Nephron progenitor cell (in vitro differentiated cells): Measurements from ENCODE around the gene GPATCH3.
A peak's percentile ranks its signal among the peaks of the same experiment; 100 is the strongest.

Source experiments
- DNase-seq: peaks from one replicate; pipeline ENCODE4 v3.0.0; 2021
- H3K27ac Mint-ChIP-seq: 2 replicates; pipeline ENCODE4 v1.8.0; 2021; ENCODE audit warnings: mild to moderate bottlenecking, moderate library complexity, mixed read lengths
- H3K27me3 Mint-ChIP-seq: 2 replicates; pipeline ENCODE4 v1.8.0; 2021; ENCODE audit warnings: mild to moderate bottlenecking, low read depth, mixed read lengths; ENCODE audit not compliant: poor library complexity
- H3K36me3 Mint-ChIP-seq: 2 replicates; pipeline ENCODE4 v1.8.0; 2021; ENCODE audit warnings: low read depth, mixed read lengths
- H3K4me1 Mint-ChIP-seq: 2 replicates; pipeline ENCODE4 v1.8.0; 2021; ENCODE audit warnings: mixed read lengths
- H3K4me3 Mint-ChIP-seq: 2 replicates; pipeline ENCODE4 v1.8.0; 2021; ENCODE audit warnings: mild to moderate bottlenecking, moderate library complexity, mixed read lengths
- H3K9me3 Mint-ChIP-seq: 2 replicates; pipeline ENCODE4 v1.8.0; 2021; ENCODE audit warnings: mild to moderate bottlenecking, moderate library complexity, mixed read lengths
- TF ChIP-seq, protein P1 (sequence below): fragments of 200-600 bp; sonication (generic); IDR thresholded peaks from 2 replicates; pipeline ENCODE4 v1.5.0; 2021; ENCODE audit warnings: antibody characterized with exemption

The GPATCH3 gene

DNA sequence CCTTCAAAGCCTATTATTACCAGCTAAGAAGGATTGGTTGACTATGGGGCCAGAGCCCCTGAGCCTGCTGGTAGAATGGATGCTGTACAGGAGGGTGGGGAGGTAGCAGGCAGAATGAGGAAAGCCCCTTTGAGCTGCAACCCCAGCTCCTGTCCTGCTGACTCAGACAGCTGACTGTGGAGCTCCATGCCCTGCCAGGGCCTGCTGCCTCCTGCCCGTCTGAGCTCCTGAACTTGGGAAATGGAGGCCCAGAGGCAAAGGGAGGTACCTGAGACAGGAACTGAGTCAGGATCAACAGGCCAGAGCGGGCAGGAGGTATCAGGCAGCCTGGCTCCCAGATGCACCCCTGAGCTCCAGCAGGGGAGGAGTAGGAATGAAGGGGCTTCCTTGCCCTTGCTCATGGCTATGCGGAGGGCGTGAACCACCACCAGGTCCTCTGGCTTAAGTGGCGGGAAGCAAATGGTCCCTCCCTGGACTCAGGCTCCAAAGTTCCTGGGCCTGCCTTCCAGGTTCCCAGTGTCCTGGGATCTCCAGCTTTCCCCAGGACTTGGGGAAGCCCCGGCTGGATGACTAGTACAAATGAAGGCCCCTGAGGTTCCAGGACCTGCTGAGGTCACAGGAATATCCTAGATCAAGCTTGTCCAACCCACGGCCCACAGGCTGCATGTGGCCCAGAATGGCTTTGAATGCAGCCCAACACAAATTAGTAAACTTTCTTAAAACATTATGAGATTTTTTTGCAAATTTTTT, 41.2 kb downstream of the GPATCH3 start:
- no peaks in the 10 kb centered on the region for H3K9me3 Mint-ChIP-seq
- no peaks in the 10 kb centered on the region for H3K36me3 Mint-ChIP-seq
- peaks cover 61% of the 10 kb centered on the region for H3K4me1 Mint-ChIP-seq
- no peak overlapping the region for H3K4me3 Mint-ChIP-seq
- no peak for DNase-seq
- no peak overlapping the region for H3K27ac Mint-ChIP-seq
- TF ChIP-seq, protein P1, sequence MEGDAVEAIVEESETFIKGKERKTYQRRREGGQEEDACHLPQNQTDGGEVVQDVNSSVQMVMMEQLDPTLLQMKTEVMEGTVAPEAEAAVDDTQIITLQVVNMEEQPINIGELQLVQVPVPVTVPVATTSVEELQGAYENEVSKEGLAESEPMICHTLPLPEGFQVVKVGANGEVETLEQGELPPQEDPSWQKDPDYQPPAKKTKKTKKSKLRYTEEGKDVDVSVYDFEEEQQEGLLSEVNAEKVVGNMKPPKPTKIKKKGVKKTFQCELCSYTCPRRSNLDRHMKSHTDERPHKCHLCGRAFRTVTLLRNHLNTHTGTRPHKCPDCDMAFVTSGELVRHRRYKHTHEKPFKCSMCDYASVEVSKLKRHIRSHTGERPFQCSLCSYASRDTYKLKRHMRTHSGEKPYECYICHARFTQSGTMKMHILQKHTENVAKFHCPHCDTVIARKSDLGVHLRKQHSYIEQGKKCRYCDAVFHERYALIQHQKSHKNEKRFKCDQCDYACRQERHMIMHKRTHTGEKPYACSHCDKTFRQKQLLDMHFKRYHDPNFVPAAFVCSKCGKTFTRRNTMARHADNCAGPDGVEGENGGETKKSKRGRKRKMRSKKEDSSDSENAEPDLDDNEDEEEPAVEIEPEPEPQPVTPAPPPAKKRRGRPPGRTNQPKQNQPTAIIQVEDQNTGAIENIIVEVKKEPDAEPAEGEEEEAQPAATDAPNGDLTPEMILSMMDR = no peak
- peaks cover 3% of the 10 kb centered on the region for H3K27me3 Mint-ChIP-seq

DNA sequence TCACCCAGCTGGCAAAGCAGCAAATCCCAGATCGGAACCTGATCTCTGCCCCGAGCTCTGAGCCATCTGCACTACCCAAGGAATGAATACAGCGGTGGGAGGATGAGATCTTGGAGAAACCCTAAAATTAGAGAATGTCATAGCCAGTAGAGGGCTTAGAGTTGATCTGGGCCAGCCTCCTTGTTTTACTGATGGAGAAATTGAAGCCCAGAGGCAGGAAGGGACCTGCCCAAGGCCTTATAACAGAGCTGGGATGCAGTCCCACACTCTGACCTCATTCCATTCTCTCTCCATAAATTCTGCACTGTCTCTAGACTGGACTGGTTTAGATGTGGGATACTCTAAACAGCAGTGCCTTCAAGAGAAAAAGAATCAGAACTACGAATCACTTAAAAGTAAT, 42.1 kb downstream of the GPATCH3 start:
- Mint-ChIP-seq H3K4me1 (peaks cover 52% of the 10 kb centered on the region), H3K27me3 (peaks cover 3% of the 10 kb centered on the region), H3K27ac (no peak overlapping the region), H3K4me3 (no peak overlapping the region), H3K36me3 (peaks cover under 1% of the 10 kb centered on the region), H3K9me3 (no peaks in the 10 kb centered on the region)
- TF ChIP-seq, protein P1 = no peak
- DNase-seq = no peak

DNA sequence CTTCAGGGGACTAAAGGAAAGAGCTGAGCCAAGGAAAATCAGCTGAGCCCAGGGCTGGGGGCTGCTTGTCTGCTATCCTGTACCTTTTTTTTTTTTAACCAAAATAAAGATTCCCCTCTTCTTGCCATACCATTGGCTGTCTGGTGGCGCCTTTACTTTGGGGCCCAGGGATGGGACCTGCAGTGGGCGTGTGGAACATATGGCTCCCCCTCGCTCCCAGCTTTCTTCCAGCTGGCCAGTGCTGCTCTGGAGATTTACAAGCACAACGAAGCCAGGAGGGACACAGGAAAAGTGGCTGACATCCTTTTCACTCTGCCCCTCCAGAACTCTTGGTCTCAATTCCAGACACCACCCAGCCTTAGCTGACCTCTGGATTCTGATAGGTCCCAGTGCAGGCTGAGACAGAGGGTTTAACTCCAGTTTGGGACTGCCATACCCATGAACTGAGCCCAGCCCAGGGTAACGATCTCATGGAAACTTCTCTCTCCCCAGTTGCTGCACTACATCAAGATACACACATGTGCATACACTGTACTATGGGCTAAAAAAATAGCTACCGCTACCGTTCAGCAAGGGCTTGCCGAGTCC, 42.7 kb downstream of the GPATCH3 start:
- H3K36me3 Mint-ChIP-seq = peaks cover 6% of the 10 kb centered on the region
- no peak overlapping the region for H3K4me3 Mint-ChIP-seq

DNA sequence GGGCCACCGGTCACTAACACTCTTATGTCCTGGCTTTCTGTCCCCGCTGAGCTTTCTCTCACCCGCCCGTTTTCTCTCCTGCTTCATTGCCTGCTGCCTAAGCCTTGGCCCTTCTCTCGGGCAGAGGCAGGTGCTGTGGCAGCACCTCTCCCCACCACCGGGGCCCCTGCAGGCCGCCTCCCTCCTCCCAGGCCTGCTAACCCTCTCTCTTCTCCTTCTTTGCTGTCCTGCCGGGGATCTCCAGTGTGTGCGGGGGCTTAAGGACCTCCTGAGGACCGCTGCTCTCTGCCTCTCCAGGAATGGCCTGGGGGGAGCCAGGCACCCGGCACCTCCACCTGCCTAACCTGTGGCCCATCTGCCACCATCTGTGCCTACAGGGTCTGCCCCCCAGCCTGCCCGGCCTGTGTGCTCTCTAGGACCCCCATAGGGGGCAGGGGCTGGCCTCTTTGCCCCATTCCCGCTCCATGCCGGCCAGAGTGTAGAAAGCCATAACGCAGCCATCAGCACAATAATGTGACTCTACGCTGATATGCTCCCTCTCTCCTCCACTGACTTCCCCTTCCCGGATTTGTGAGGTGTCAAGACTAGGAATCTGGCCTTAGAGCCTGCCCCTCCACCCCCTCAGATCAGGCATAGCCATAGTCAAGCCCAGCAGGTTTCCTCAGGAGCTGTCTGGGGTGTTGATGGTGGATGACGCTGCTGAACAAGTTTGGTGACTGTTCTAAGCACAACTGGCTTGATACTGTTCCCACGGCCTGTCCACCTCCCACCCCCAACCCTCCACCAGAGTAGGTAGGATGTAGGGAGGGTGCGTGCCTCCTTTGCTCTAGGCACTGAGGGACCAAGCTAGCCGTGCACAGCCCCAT, 43.4 kb downstream of the GPATCH3 start:
- no peak overlapping the region for H3K27ac Mint-ChIP-seq
- H3K27me3 Mint-ChIP-seq = peaks cover 3% of the 10 kb centered on the region
- H3K36me3 Mint-ChIP-seq = peaks cover 14% of the 10 kb centered on the region
- H3K4me3 Mint-ChIP-seq = no peak overlapping the region
- H3K9me3 Mint-ChIP-seq = no peaks in the 10 kb centered on the region
- peaks cover 54% of the 10 kb centered on the region for H3K4me1 Mint-ChIP-seq
- no peak for DNase-seq
- TF ChIP-seq, protein P1 = no peak

More for the DNA sequence above, 42.7 kb downstream of the GPATCH3 start:
- DNase-seq = no peak
- TF ChIP-seq, protein P1 = no peak
- peak overlapping the region; percentile 65 for H3K27ac Mint-ChIP-seq
- peaks cover 3% of the 10 kb centered on the region for H3K27me3 Mint-ChIP-seq
- H3K4me1 Mint-ChIP-seq = peaks cover 54% of the 10 kb centered on the region
- no peaks in the 10 kb centered on the region for H3K9me3 Mint-ChIP-seq

DNA sequence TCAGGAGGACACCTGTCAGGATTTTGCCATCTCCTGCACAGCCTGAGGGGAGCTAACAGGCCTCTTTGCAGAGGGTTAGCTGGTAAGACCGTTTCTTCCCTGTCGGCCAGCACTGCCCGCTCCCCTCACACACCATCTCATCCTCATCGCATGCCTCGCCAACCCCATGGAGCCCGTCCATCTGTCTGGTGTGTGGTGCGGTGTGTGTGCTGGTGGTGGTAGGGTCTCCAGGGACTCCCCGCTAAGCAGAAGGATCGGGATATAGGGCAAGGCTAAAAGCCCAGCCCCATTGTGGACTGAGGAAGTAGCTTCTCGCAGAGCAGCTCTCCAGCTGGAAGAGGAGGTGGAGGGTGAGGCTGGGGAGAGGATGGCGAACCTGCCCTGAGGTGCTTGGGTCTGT, 44.1 kb downstream of the GPATCH3 start:
- TF ChIP-seq, protein P1 = no peak
- Mint-ChIP-seq H3K27me3 (peaks cover 1% of the 10 kb centered on the region), H3K27ac (peak overlapping the region; percentile 85), H3K4me1 (peaks cover 54% of the 10 kb centered on the region), H3K9me3 (no peaks in the 10 kb centered on the region), H3K36me3 (peaks cover 20% of the 10 kb centered on the region), H3K4me3 (no peak overlapping the region)
- DNase-seq = no peak
